OCI-LY1 (cell line): Measurements from ENCODE around the gene ADGRL4.

Experiments used
- H2AFZ ChIP-seq: fragments of 200-600 bp; sonication (generic), shearing (Covaris generic); 2 replicates; pipeline ENCODE4 v1.6.0; 2014; ENCODE audit warnings: antibody characterized with exemption, mild to moderate bottlenecking, low read length
- H3F3A ChIP-seq: fragments of 200-600 bp; sonication (generic), shearing (Covaris generic); 2 replicates; pipeline ENCODE4 v1.6.0; 2014; ENCODE audit warnings: mild to moderate bottlenecking, antibody characterized with exemption, low read length, moderate library complexity; ENCODE audit not compliant: insufficient read depth
- H3K27ac ChIP-seq: fragments of 200-600 bp; sonication (generic); 2 replicates; pipeline ENCODE4 v1.5.1; 2014; ENCODE audit warnings: low read length, mixed run types, mild to moderate bottlenecking, low read depth; ENCODE audit not compliant: poor library complexity, severe bottlenecking
- H3K27me3 ChIP-seq: fragments of 200-600 bp; sonication (generic); 2 replicates; pipeline ENCODE4 v1.6.0; 2014; ENCODE audit warnings: antibody characterized with exemption, mild to moderate bottlenecking, low read length, moderate library complexity; ENCODE audit not compliant: insufficient read depth
- H3K36me3 ChIP-seq: fragments of 200-600 bp; sonication (generic); 2 replicates; pipeline ENCODE4 v1.6.1; 2014; ENCODE audit warnings: mild to moderate bottlenecking, antibody characterized with exemption, low read length, moderate library complexity, mixed read lengths; ENCODE audit not compliant: insufficient read depth
- H3K4me1 ChIP-seq: fragments of 200-600 bp; sonication (generic); 2 replicates; pipeline ENCODE4 v1.5.1; 2014; ENCODE audit warnings: mild to moderate bottlenecking, low read length, moderate library complexity; ENCODE audit not compliant: insufficient read depth, severe bottlenecking
- H3K4me2 ChIP-seq: fragments of 200-600 bp; sonication (generic), shearing (Covaris generic); 2 replicates; pipeline ENCODE4 v1.6.1; 2014; ENCODE audit warnings: low read length
- H3K4me3 ChIP-seq: fragments of 200-600 bp; sonication (generic); 2 replicates; pipeline ENCODE4 v1.5.1; 2014; ENCODE audit warnings: low read length, low read depth, mild to moderate bottlenecking, mixed read lengths; ENCODE audit not compliant: poor library complexity, severe bottlenecking
- H3K79me2 ChIP-seq: fragments of 200-600 bp; shearing (Covaris generic); 2 replicates; pipeline ENCODE4 v1.6.1; 2016; ENCODE audit warnings: mixed run types, low read length, mixed read lengths; ENCODE audit not compliant: insufficient read depth
- H3K9ac ChIP-seq: fragments of 200-600 bp; sonication (generic), shearing (Covaris generic); 2 replicates; pipeline ENCODE4 v1.6.1; 2014; ENCODE audit warnings: mild to moderate bottlenecking, low read length, mixed read lengths
- H3K9me2 ChIP-seq: fragments of 200-600 bp; sonication (generic), shearing (Covaris generic); 2 replicates; pipeline ENCODE4 v1.6.1; 2014; ENCODE audit warnings: low read depth, mild to moderate bottlenecking, low read length, mixed read lengths
- H3K9me3 ChIP-seq: fragments of 200-600 bp; shearing (Covaris generic); 2 replicates; pipeline ENCODE4 v1.6.1; 2014; ENCODE audit warnings: low read length, mixed read lengths
- H4K20me1 ChIP-seq: fragments of 200-600 bp; sonication (generic), shearing (Covaris generic); 2 replicates; pipeline ENCODE4 v1.6.0; 2016; ENCODE audit warnings: mild to moderate bottlenecking, low read length; ENCODE audit not compliant: insufficient read depth
- CTCF ChIP-seq: fragments of 200-600 bp; sonication (generic), shearing (Covaris generic); IDR thresholded peaks from 2 replicates; pipeline ENCODE4 v1.5.1; 2017; ENCODE audit warnings: mild to moderate bottlenecking, antibody characterized with exemption, low read length, moderate library complexity, mixed read lengths
- EZH2 ChIP-seq: fragments of 200-600 bp; sonication (generic), shearing (Covaris generic); IDR thresholded peaks from 2 replicates; pipeline ENCODE4 v1.8.0; 2017; ENCODE audit warnings: borderline replicate concordance, mixed run types, mild to moderate bottlenecking, antibody characterized with exemption, low read length, moderate library complexity, mixed read lengths

Gene ADGRL4

DNA sequence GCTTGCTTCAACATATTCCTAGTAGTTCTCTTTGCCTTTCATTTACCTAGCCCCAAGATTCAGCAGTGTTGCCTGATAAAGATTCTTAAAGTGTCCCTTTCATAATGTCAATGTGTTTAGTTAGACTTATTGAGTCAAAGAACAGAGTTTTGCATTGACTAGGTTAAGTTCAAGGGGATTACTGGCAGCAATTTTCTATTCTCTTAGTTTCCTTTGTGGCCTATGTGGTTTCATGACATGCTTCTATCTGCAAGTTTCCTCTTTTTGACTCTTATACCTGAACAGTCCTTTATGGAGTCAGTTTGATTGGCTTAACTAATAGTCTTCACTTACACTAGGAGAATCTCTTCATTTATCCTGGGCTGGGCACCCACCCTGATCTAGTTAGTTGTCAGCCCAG lies 151.3 kb downstream of the ADGRL4 start:
- no peaks in the 10 kb centered on the region for H3K9me3 ChIP-seq
- H3K36me3 ChIP-seq: no peaks in the 10 kb centered on the region
- no peaks in the 10 kb centered on the region for H4K20me1 ChIP-seq
- H3K9me2 ChIP-seq: no peaks in the 10 kb centered on the region
- H3K4me3 ChIP-seq: no peak overlapping the region
- H3K27ac ChIP-seq: no peak overlapping the region
- no peaks in the 10 kb centered on the region for H3K4me1 ChIP-seq
- no peak for TF ChIP-seq CTCF
- TF ChIP-seq EZH2: no peak
- no peak overlapping the region for H3K4me2 ChIP-seq
- H3K9ac ChIP-seq: no peak overlapping the region
- no peaks in the 10 kb centered on the region for H3F3A ChIP-seq
- no peaks in the 10 kb centered on the region for H3K27me3 ChIP-seq
- H3K79me2 ChIP-seq: no peaks in the 10 kb centered on the region
- no peak overlapping the region for H2AFZ ChIP-seq

DNA sequence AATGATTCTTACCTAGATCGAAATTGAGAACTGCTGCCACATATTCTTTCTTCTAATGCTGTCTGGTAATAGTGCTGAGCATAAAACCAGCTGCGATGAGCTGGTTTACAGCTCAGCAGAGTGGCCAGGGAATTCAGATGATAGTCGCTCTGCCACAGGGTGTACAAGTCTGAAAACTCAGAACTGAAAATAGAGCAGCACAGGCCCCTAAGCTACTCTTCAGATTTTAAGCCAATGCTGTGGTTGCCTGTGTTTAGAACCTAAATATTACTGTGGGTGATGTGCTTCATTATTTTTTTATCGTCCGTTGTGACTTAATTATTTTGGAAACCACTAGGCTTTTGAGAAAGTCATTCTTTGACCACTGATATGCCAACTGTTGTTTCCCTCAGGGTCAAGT lies 152.0 kb downstream of the ADGRL4 start:
- Histone ChIP-seq H3K4me1 (no peaks in the 10 kb centered on the region), H2AFZ (no peak overlapping the region), H3K27ac (no peak overlapping the region), H3K4me2 (no peak overlapping the region), H3K9ac (no peak overlapping the region), H3F3A (no peaks in the 10 kb centered on the region), H3K79me2 (no peaks in the 10 kb centered on the region), H3K27me3 (no peaks in the 10 kb centered on the region), H3K36me3 (no peaks in the 10 kb centered on the region), H3K9me2 (no peaks in the 10 kb centered on the region), H3K4me3 (no peak overlapping the region), H3K9me3 (no peaks in the 10 kb centered on the region), H4K20me1 (no peaks in the 10 kb centered on the region)
- TF ChIP-seq EZH2 (no peak), CTCF (no peak)

DNA sequence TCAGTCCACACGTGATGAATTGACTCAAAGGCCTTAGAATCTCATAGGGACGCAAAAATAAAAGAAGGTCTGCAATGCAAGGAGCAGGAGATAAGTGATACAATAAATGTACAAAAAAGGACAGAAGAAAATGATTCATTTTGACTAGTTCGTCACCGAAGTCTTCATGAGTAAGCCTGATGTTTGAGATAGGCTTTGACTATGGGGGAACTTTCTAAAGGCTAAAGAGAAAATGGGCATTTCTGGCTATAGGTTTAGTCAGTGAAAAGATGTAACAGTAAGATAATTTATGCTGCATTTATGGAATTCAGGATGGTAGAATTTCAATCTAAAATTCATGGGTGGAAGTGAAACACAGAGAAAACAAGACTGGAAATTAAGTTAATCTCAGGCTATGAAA lies 163.0 kb downstream of the ADGRL4 start:
- no peaks in the 10 kb centered on the region for H3K27me3 ChIP-seq
- H3K4me2 ChIP-seq: no peak overlapping the region
- no peaks in the 10 kb centered on the region for H3F3A ChIP-seq
- no peaks in the 10 kb centered on the region for H3K36me3 ChIP-seq
- no peaks in the 10 kb centered on the region for H3K9me3 ChIP-seq
- H3K9me2 ChIP-seq: no peaks in the 10 kb centered on the region
- H3K4me3 ChIP-seq: no peak overlapping the region
- H3K79me2 ChIP-seq: no peaks in the 10 kb centered on the region
- H3K4me1 ChIP-seq: no peaks in the 10 kb centered on the region
- no peak overlapping the region for H2AFZ ChIP-seq
- H3K27ac ChIP-seq: no peak overlapping the region
- H4K20me1 ChIP-seq: no peaks in the 10 kb centered on the region
- no peak for TF ChIP-seq EZH2
- no peak for TF ChIP-seq CTCF
- H3K9ac ChIP-seq: no peak overlapping the region
